NCI-H1694 (cell line): Measurements from ENCODE around the gene GNPTAB.
"Not testable (repeated sequence)": the region's sequence is repeated elsewhere in the genome, so short reads cannot be mapped to it uniquely, and the experiment has no call there.

ENCODE experiments used
- DNase-seq: peaks from one replicate; lab custom pipeline; 2025; lab: John Stamatoyannopoulos, UW

The GNPTAB gene

GRCh38 chr12:101737476-101737875 lies 93.3 kb downstream of the GNPTAB start:
- DNase-seq, result no peak

- not testable (repeated sequence) for DNase-seq
Measured at GRCh38 chr12:101734482-101734881, 96.3 kb downstream of the GNPTAB start.

DNA sequence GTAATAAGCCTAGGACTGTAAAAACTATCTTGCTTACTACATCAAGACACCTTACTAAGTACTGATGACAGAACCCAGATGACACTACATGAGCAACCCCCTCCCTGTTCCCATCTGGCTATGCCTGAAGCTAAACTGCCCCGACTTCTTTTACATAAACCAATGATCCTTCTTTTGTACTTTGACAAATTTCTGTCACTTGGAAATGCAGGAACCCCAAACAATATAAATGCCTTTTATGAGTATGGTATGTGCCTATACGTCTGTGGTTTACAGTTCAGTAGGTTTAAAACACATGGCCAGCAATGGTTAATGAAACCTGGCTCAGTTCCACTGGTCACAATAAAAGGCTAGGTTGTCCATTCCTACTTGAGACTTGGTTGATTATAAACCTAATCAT lies 97.6 kb downstream of the GNPTAB start:
- no peak for DNase-seq

DNA sequence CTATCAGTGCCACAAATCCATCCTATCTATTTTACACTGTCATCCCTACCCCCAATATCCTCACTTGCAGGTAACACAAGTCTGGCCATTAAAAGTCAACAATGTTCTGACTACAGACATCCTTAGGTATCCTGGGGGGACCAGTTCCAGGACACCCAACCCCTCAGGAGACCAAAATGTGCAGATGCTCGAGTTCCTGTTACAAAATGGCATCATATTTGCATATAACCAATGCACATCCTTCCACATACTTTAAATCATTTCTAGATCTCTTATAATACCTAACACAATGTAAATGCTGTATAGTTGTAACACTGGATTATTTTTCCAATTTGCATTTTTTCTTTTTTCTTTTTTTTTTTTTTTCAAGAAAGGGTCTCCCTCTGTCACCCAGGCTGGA lies 98.4 kb downstream of the GNPTAB start:
- DNase-seq, result no peak

DNA sequence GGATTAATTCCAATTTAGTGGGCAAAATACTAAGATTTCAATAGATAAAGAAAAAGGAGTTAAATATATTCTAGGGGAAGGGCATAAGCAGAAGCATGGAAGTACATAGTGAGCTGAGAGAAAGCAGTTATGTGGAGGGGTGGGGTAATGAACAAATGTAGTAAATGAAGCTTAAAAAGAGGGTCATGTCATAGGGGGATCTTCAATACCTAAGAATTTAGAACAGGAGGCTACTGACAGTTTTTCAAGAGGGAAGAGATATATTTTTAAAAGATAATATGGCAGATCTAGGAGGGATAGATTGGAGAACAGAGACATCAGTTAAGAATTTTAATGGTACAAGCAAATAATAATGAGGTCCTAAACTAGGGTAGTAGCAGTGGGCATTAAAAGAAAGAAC lies 100.9 kb downstream of the GNPTAB start:
- DNase-seq, result no peak

GRCh38 chr12:101727098-101727497 lies 103.7 kb downstream of the GNPTAB start:
- DNase-seq, result no peak

GRCh38 chr12:101722392-101722791 lies 108.4 kb downstream of the GNPTAB start:
- no peak for DNase-seq

- DNase-seq, result no peak
Measured at GRCh38 chr12:101720118-101720517, 110.6 kb downstream of the GNPTAB start.

DNA sequence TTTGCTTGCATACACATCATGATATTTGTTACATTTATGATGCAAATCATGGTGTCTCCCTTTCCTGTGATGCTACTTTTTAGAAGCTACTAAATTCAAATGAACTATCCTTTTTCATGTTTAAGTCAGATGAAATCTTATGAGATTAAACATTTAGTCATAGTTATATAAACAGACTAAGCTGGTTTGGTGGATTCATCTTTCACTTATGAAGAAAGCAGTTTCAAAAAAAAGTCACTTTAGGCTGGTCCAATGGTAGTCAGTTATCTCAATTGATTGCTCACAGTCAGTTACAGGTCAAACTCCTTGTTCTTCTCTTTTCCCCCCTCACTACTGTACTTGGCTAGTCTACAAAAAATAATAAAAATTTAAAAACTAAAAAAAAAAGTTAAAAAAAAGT lies 111.2 kb downstream of the GNPTAB start:
- no peak for DNase-seq

DNA sequence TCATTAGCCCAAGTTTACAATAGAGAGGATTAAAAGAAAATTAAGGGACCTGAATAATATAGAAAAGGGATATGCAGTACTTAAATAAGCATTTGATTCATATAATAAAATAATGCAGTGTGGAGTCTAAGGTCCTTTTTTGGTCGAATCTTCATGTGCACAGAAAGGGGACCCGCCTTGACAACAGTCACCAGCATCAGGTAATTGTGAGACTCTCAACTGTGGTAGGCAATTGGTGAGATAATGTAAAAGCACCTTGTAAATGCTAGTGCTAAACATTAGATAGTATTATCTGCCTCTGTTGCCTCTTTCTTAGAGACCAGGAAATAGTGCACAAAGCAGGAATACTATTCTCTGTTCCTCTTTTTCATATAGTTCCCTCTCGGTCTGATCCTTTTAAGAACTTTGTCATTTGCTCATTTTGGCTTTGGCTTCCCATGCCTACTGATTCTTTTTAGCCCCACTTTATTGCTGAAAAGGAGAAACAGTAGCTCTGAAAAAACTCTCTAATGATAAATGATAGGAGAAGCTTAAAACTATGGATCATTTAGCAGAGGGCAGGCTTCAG lies 115.8 kb downstream of the GNPTAB start:
- no peak for DNase-seq

DNA sequence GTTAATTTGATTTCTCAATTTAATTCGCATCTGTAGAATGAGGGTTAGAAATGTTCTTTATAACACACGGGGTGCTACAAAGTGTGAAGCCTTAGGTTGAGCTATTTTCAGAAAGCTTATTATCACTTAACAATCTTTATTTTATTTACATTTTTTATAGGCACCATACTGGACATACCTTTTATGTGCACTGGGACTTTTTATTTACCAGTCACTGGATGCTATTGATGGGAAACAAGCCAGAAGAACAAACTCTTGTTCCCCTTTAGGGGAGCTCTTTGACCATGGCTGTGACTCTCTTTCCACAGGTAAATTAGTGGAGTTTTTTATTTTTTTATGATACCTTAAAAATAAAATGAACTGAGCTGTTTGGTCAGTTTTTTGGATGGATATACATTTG lies 116.8 kb downstream of the GNPTAB start:
- DNase-seq, result no peak

- no peak for DNase-seq
Measured at GRCh38 chr12:101713059-101713682, 117.6 kb downstream of the GNPTAB start.

DNA sequence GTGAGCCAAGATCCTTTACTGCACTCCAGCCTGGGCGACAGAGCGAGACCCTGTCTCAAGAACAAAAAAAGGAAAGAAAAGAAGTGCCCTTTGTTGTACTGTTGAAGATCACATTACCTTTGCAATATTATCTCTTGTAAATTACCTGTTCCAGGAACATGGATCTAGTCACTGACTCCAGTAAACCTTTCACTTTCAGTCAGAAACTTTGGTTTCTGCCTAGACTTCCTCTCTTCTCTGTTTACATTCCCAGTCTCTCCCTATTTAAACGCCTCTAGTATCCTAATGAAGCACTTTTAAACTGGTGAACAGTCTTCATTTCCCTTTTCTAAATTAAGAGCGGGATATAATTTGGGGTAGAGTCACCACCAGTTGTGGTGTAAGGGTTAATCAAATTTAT lies 120.5 kb downstream of the GNPTAB start:
- no peak for DNase-seq

DNA sequence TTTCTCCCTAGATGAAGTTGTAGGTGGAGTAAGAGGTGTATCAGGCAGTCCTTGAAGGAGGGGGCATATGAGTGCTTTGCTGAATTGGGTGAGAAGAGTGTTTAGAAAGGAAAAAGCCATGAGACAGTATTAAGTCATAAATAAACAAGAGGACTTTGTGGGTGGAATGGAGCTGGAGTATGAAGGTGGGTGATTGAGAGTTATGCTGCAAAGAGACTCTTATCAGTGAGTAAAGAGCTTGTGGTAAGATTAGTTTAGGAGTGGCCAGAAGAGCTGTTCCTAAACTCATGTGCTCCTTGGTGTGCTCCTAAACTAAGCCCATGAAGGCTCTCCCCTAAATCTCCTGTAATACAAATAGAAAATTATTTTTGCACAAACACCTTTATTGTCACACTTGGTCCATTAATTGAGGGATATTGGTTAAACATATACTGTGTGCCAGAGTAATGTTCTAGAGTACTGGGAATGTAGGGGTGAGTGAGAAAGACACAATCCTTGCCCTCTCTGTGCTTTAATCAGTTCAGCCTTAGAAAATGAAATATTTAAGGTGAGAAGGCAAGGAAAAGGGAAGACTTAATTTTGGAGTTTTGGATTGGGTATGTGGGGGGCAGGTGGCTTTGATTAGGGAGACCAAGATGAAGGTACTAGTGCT lies 123.5 kb downstream of the GNPTAB start:
- DNase-seq, result no peak

DNA sequence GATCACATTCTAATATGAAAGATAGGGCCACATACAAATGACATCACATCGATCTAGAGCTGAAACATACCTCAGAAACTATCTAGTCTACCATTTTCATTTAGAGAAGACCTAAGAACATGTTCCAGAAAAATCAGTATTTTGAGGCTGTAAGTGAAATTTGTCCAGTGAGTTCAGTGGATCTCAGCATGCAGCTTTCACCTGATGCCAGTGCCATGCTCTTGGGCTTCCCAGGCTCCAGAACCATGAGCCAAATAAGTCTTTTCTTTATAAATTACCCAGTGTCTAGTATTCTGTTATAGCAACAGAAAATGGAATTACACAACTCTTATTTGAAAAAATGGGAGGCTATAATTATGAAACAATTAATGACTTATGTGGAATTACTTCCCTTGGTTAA lies 124.4 kb downstream of the GNPTAB start:
- DNase-seq, result no peak

DNA sequence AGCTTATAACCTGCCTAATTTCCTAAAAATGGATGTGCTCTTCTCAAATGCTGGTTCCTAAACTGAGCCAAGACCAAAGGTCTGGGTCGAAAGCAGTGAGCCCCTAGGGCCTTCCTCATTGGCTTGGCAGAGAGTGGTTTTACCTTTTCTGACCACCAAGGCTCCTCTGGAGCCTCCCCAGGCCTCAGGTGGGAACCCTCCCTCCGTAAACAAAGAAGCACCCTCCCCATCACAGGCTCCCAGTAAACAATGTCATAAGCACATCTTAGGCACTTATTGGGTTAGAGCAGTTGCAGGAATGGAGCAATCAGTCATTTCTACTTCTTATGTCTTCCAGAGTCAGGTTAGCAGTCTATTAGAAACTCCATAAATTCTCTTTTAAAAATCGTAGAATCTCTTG lies 127.3 kb downstream of the GNPTAB start:
- no peak for DNase-seq

DNA sequence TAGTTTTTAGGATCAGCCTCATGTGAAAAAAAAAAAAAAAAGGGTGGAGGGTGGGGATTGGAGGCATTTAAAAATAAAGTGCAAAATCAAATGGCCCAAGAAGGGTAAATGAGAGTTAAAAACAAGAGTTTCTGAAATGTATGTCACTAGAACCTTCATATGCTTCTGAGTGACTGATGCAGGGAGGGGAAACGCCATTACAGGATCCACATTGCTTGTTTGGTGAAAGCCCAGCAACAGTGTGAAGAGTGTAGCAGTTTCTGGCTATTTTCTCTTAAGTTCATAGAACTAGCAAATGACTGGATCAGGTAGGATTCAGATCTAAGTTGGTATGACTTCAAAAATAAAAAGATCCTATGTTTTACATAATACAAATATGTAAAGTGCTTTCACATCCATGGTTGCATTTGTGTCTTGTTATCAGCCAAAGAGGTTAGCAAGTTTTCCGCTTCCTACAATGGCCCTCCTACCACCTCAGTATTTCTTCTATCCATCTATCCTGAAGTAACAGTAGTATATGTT lies 130.4 kb downstream of the GNPTAB start:
- DNase-seq, result no peak

GRCh38 chr12:101698800-101699347 lies 131.9 kb downstream of the GNPTAB start:
- no peak for DNase-seq

- no peak for DNase-seq
Measured at GRCh38 chr12:101697930-101698799, 132.6 kb downstream of the GNPTAB start.

- DNase-seq, result no peak
Measured at GRCh38 chr12:101697197-101697929, 133.4 kb downstream of the GNPTAB start, which contains the start of gene CHPT1. TSS of gene CHPT1 (plus strand) at chr12:101697640. CDS start at chr12:101697862, 222 bp downstream.
